Transverse colon (tissue), 3 donors: ENCODE results near the gene INHBC.

Experiments used
- CTCF ChIP-seq, 5 experiments: fragments of 200-600 bp in 3 of 5; fragments of 450-650 bp in 2 of 5; sonication (generic) in 3 of 5; IDR thresholded peaks; 1 replicate in 2 of 5; 2 replicates in 3 of 5; pipeline ENCODE4 v1.5.1; 2016 to 2017; ENCODE audit warnings: antibody characterized with exemption in 5 of 5, inconsistent platforms in 3 of 5, mild to moderate bottlenecking in 2 of 5, moderate library complexity in 1 of 5
- POLR2A ChIP-seq: fragments of 450-650 bp; IDR thresholded peaks from one replicate; pipeline ENCODE4 v1.6.1; 2016; ENCODE audit warnings: antibody characterized with exemption, mild to moderate bottlenecking, moderate library complexity

DNA sequence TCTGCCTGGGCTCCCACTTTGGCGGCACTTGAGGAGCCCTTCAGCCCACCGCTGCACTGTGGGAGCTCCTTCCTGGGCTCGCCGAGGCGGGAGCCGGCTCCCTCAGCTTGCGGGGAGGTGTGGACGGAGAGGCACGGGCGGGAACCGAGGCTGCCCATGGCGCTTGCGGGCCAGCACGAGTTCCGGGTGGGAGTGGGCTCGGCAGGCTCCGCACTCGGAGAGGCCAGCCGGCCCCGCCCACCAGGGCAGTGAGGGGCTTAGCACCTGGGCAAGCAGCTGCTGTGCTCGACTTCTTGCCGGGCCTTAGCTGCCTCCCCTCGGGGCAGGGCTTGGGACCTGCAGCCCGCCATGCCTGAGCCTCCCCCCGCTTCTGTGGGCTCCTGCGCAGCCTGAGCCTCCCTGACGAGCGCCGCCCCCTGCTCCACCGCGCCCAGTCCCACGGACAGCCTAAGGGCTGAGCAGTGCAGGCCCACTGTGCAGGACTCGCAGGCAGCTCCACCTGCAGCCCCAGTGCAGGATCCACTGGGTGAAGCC, 48.3 kb upstream of the INHBC start:
- TF ChIP-seq POLR2A (no peak), CTCF (IDR thresholded peaks at IDR 0.05) (no peak)
